Stimulated activated CD4-positive, alpha-beta T cell treated with anti-CD3 and anti-CD28 coated beads, Interleukin-12 subunit alpha, Interleukin-12 subunit beta, amount 100 ng/mL, for 48 hours (primary cell): Measurements from ENCODE around the gene CCL27.

Source experiments
- DNase-seq, 3 donors: peaks; one replicate each; pipeline ENCODE4 v3.0.0-alpha.2; 2020; ENCODE audit warnings: low read depth in 2 of 3, low spot score in 1 of 3

The CCL27 gene

GRCh38 chr9:34684816-34685215 lies 22.4 kb upstream of the CCL27 start:
- no peak for DNase-seq

GRCh38 chr9:34684145-34684544 lies 21.7 kb upstream of the CCL27 start:
- peak in 2 of 3 donors; percentile 17 to 25 for DNase-seq

- DNase-seq = no peak
Observed at GRCh38 chr9:34675869-34676268, 13.4 kb upstream of the CCL27 start.

GRCh38 chr9:34675048-34675714 lies 12.7 kb upstream of the CCL27 start:
- peak; percentile 44 to 51 (median 49) for DNase-seq

- DNase-seq = no peak
Observed at GRCh38 chr9:34674440-34674839, 12.0 kb upstream of the CCL27 start.

- DNase-seq = no peak
Observed at GRCh38 chr9:34671307-34671706, 8.8 kb upstream of the CCL27 start.

- no peak for DNase-seq
Observed at GRCh38 chr9:34669809-34670562, 7.5 kb upstream of the CCL27 start.

GRCh38 chr9:34665381-34666250 lies 3.2 kb upstream of the CCL27 start:
- DNase-seq = peak; percentile 71 to 76 (median 76)

- no peak for DNase-seq
Observed at GRCh38 chr9:34665067-34665380, 2.6 kb upstream of the CCL27 start.

GRCh38 chr9:34664281-34665066 lies 2.0 kb upstream of the CCL27 start:
- peak; percentile 49 to 69 (median 61) for DNase-seq

GRCh38 chr9:34663303-34663605 lies 797 bp upstream of the CCL27 start:
- no peak for DNase-seq

GRCh38 chr9:34659592-34660253 lies 2.7 kb downstream of the CCL27 start:
- no peak for DNase-seq

GRCh38 chr9:34658461-34658860 lies 4.0 kb downstream of the CCL27 start:
- no peak for DNase-seq

GRCh38 chr9:34656992-34657391 lies 5.5 kb downstream of the CCL27 start:
- no peak for DNase-seq

- DNase-seq = no peak
Observed at GRCh38 chr9:34655394-34655793, 7.1 kb downstream of the CCL27 start.

GRCh38 chr9:34654323-34655051 lies 8.0 kb downstream of the CCL27 start:
- no peak for DNase-seq

- no peak for DNase-seq
Observed at GRCh38 chr9:34653151-34654072, 9.0 kb downstream of the CCL27 start.

- no peak for DNase-seq
Observed at GRCh38 chr9:34652602-34653000, 9.9 kb downstream of the CCL27 start.
